ENCODE data around the gene MICAL3. TPM values are rescaled to one million over a fixed set of nuclear protein-coding genes. Genes with fewer than 3 reads are reported as not detected.

The MICAL3 gene
- polyA plus RNA-seq, 1 donor from 2014 or later: 28.1 TPM

DNA sequence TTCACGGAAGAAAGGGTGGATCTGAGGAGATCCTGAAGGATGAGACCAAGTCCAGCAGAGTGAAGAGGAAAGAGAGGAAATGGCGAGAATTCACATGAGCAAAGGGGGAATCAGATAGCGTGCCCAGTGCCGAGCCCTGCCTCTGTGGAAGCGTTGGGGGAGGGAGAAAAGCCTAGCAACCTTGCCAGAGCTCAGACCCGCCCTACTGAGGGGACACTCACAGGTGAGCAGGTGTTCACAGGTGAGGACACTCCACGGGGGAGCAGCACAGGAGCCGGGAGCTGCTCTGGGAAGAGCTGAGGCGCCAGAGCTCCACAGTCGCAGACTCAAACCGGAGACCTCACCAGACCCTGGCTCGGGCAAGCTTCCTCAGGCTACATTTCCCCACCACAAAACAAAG, 56.2 kb downstream of the MICAL3 start:
- H3K79me2 ChIP-seq (replicated peaks; ENCODE audit: insufficient read depth, low read length): no peaks in the 10 kb centered on the region

GRCh38 chr22:17966403-17966717, 58.0 kb downstream of the MICAL3 start:
- Histone ChIP-seq H3K27ac (ENCODE audit: low read length) (no peak overlapping the region), H3K9me3 (ENCODE audit: low read length) (no peaks in the 10 kb centered on the region), H2AFZ (ENCODE audit: low read depth, low read length) (no peak overlapping the region), H3K36me3 (ENCODE audit: insufficient read depth, low read length) (no peaks in the 10 kb centered on the region), H3K9ac (ENCODE audit: low read length) (no peak overlapping the region), H3K4me3 (ENCODE audit: low read length) (no peak overlapping the region), H3F3A (ENCODE audit: insufficient read depth, low read length, poor library complexity, severe bottlenecking) (no peaks in the 10 kb centered on the region), H3K4me2 (ENCODE audit: low read length) (no peak overlapping the region), H3K9me2 (ENCODE audit: insufficient read depth, low read length) (no peaks in the 10 kb centered on the region), H3K27me3 (ENCODE audit: insufficient read depth, low read depth, low read length) (no peaks in the 10 kb centered on the region), H4K20me1 (ENCODE audit: insufficient read depth) (no peaks in the 10 kb centered on the region), H3K79me2 (replicated peaks; ENCODE audit: insufficient read depth, low read length) (no peaks in the 10 kb centered on the region)
- no peak for TF ChIP-seq EZH2 (IDR thresholded peaks at IDR 0.05; ENCODE audit: borderline replicate concordance, insufficient read depth, low read length, poor library complexity, severe bottlenecking)
- TF ChIP-seq RAD21 (conservative IDR thresholded peaks at IDR 0.05): no peak
- no peak for TF ChIP-seq MXI1 (conservative IDR thresholded peaks at IDR 0.05; ENCODE audit: poor library complexity, severe bottlenecking)
- TF ChIP-seq CTCF (IDR thresholded peaks at IDR 0.05; ENCODE audit: poor library complexity, severe bottlenecking): no peak
- no peak for TF ChIP-seq TAF1 (IDR thresholded peaks at IDR 0.05; ENCODE audit: low read depth)
- TF ChIP-seq EP300 (conservative IDR thresholded peaks at IDR 0.05; ENCODE audit: poor library complexity, severe bottlenecking): no peak
- TF ChIP-seq SMC3 (conservative IDR thresholded peaks at IDR 0.05; ENCODE audit: poor library complexity): no peak
- TF ChIP-seq POLR2AphosphoS5 (IDR thresholded peaks at IDR 0.05): no peak
- TF ChIP-seq REST (IDR thresholded peaks at IDR 0.05; ENCODE audit: borderline replicate concordance): no peak

More for the DNA sequence above, 56.2 kb downstream of the MICAL3 start:
- Histone ChIP-seq H3K27me3 (ENCODE audit: insufficient read depth, low read depth, low read length) (no peaks in the 10 kb centered on the region), H3K4me2 (ENCODE audit: low read length) (no peak overlapping the region), H3K4me3 (ENCODE audit: low read length) (no peak overlapping the region), H3K27ac (ENCODE audit: low read length) (no peak overlapping the region), H2AFZ (ENCODE audit: low read depth, low read length) (no peak overlapping the region), H3F3A (ENCODE audit: insufficient read depth, low read length, poor library complexity, severe bottlenecking) (no peaks in the 10 kb centered on the region), H3K9me2 (ENCODE audit: insufficient read depth, low read length) (no peaks in the 10 kb centered on the region), H3K9me3 (ENCODE audit: low read length) (no peaks in the 10 kb centered on the region), H4K20me1 (ENCODE audit: insufficient read depth) (no peaks in the 10 kb centered on the region), H3K9ac (ENCODE audit: low read length) (no peak overlapping the region), H3K36me3 (ENCODE audit: insufficient read depth, low read length) (no peaks in the 10 kb centered on the region)
- TF ChIP-seq RAD21 (conservative IDR thresholded peaks at IDR 0.05) (no peak), EP300 (conservative IDR thresholded peaks at IDR 0.05; ENCODE audit: poor library complexity, severe bottlenecking) (no peak)

Measured in neural cell (in vitro differentiated cells).